ENCODE results near the gene P2RY1. TPM values are rescaled to one million over a fixed set of nuclear protein-coding genes. Genes with fewer than 3 reads are reported as not detected.

The P2RY1 gene
- total RNA-seq, 1 donor from 2014 or later = 0.58 TPM

DNA sequence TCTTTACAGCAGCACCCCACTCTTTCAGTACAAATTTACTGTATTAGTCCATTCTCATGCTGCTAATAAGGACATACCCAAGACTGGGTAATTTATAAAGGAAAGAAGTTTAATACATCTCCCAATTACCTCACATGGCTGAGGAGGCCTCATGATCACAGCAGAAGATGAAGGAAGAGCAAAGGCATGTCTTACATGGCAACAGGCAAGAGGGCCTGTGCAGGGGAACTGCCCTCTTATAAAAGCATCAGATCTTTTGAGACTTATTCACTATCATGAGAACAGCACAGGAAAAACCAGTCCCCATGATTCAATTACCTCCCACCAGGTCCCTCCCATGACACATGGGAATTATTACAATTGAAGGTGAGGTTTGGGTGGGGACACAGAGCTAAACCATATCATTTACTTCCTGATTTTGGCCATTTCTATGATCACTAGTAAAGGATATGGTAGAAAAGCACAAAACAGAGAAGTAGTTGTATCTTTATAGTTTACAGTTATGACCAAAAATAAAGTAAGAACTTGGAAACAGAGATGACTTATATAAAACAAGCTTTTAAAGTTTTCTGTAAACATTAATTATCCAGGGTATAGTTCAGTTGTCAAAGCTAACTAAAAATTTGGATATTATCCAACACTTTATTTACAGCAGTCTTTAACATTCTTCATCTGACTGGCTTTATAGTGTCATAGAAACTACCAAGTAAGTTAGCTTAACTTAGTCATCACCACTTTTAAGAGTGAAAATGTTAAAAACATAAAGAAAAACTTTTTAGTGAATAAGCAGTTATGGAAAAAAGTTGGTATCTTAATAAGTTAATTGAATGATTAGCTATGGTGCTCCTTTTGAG, 40.2 kb downstream of the P2RY1 start:
- TF ChIP-seq, protein P1, sequence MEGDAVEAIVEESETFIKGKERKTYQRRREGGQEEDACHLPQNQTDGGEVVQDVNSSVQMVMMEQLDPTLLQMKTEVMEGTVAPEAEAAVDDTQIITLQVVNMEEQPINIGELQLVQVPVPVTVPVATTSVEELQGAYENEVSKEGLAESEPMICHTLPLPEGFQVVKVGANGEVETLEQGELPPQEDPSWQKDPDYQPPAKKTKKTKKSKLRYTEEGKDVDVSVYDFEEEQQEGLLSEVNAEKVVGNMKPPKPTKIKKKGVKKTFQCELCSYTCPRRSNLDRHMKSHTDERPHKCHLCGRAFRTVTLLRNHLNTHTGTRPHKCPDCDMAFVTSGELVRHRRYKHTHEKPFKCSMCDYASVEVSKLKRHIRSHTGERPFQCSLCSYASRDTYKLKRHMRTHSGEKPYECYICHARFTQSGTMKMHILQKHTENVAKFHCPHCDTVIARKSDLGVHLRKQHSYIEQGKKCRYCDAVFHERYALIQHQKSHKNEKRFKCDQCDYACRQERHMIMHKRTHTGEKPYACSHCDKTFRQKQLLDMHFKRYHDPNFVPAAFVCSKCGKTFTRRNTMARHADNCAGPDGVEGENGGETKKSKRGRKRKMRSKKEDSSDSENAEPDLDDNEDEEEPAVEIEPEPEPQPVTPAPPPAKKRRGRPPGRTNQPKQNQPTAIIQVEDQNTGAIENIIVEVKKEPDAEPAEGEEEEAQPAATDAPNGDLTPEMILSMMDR (IDR thresholded peaks at IDR 0.05; ENCODE audit: insufficient read depth, low read length, poor library complexity, severe bottlenecking) = no peak
- H3K27me3 ChIP-seq (ENCODE audit: control insufficient read depth, insufficient read depth, low read length) = no peaks in the 10 kb centered on the region
- no peaks in the 10 kb centered on the region for H3K36me3 ChIP-seq (ENCODE audit: control insufficient read depth, insufficient read depth, low read length)
- DNase-seq (ENCODE audit: low read depth) = no peak
- H3K4me3 ChIP-seq (ENCODE audit: low read depth, low read length) = no peak overlapping the region

DNA sequence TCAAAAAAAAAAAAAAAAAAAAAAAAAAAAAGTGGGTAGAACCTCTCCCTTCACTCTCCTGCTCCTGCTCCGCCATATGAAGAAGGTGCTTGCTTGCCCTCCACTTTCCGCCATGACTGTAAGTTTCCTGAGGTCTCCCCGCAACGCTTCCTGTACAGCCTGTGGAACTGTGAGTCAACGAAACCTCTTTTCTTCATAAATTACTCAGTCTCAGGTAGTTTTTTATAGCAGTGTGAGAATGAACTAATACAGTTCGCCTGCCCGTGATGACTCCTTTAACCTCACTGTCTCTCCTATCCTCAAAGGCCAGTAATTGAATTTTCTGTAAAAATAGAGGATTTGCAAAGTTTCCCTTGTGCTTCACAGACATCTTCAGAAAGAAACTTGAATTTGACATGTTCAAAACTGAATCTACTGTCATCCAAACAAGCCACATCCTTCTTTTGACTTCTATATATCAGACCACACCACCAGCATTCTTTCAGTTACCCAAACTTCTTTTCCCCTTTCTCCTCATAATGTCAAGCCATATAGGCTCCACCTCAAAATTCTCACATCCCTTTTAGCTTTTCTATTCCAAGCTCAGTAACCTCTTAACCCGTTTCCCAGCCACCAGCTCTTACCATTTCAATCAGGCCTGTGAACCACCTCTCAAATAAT, 44.3 kb downstream of the P2RY1 start:
- no peak for DNase-seq (ENCODE audit: low read depth)
- Histone ChIP-seq H3K4me3 (ENCODE audit: low read depth, low read length) (no peak overlapping the region), H3K27me3 (ENCODE audit: control insufficient read depth, insufficient read depth, low read length) (no peaks in the 10 kb centered on the region), H3K36me3 (ENCODE audit: control insufficient read depth, insufficient read depth, low read length) (no peaks in the 10 kb centered on the region)
- TF ChIP-seq, protein P1 (IDR thresholded peaks at IDR 0.05; ENCODE audit: insufficient read depth, low read length, poor library complexity, severe bottlenecking) = no peak

GRCh38 chr3:152879790-152880174, 44.9 kb downstream of the P2RY1 start:
- Histone ChIP-seq H3K36me3 (ENCODE audit: control insufficient read depth, insufficient read depth, low read length) (no peaks in the 10 kb centered on the region), H3K27me3 (ENCODE audit: control insufficient read depth, insufficient read depth, low read length) (no peaks in the 10 kb centered on the region), H3K4me3 (ENCODE audit: low read depth, low read length) (no peak overlapping the region)
- TF ChIP-seq, protein P1 (IDR thresholded peaks at IDR 0.05; ENCODE audit: insufficient read depth, low read length, poor library complexity, severe bottlenecking) = no peak
- DNase-seq (ENCODE audit: low read depth) = no peak

DNA sequence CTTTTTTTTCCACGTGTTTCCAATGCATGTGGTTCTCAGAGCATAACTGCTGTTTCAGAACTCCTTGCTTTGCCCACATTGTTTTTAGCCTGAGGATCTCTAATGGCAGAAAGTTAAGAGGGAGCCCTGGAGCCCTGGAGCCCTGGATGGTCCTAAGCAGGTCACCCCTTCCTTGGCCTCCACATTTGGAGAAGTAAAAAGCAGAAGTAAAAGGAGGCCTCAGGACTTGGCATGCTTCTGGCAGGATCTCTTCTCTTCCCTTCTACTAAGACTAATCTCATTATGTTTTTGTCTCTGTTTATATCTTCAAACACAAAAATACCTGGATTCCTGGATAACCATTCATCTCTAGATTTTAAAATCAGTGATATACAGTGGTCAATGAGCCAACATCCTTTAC, 50.1 kb downstream of the P2RY1 start:
- H3K36me3 ChIP-seq (ENCODE audit: control insufficient read depth, insufficient read depth, low read length) = no peaks in the 10 kb centered on the region
- no peaks in the 10 kb centered on the region for H3K27me3 ChIP-seq (ENCODE audit: control insufficient read depth, insufficient read depth, low read length)
- DNase-seq (ENCODE audit: low read depth) = no peak
- TF ChIP-seq, protein P1 (IDR thresholded peaks at IDR 0.05; ENCODE audit: insufficient read depth, low read length, poor library complexity, severe bottlenecking) = no peak
- no peak overlapping the region for H3K4me3 ChIP-seq (ENCODE audit: low read depth, low read length)

All from kidney epithelial cell (primary cell).